Effector memory CD4-positive, alpha-beta T cell (primary cell): ENCODE data around the gene SLC66A3.
A peak's percentile ranks its signal among the peaks of the same experiment; 100 is the strongest.

Experiments used
- DNase-seq, 3 donors: peaks; one replicate each; pipeline ENCODE4 v3.0.0-alpha.2; 2020
- H3K27ac ChIP-seq: 2 replicates; pipeline ENCODE4 v1.7.0; 2013; ENCODE audit warnings: mild to moderate bottlenecking, low read length, moderate library complexity; ENCODE audit not compliant: insufficient read depth, poor library complexity, severe bottlenecking
- H3K27me3 ChIP-seq: replicated peaks from 2 replicates; pipeline ENCODE4 v1.7.0; 2013; ENCODE audit warnings: mild to moderate bottlenecking, low read length; ENCODE audit not compliant: insufficient read depth, control insufficient read depth, poor library complexity, severe bottlenecking
- H3K36me3 ChIP-seq: 2 replicates; pipeline ENCODE4 v1.7.0; 2013; ENCODE audit warnings: mild to moderate bottlenecking, low read length, moderate library complexity; ENCODE audit not compliant: control insufficient read depth, insufficient read depth
- H3K4me1 ChIP-seq: 2 replicates; pipeline ENCODE4 v1.7.0; 2013; ENCODE audit warnings: low read length, mild to moderate bottlenecking; ENCODE audit not compliant: control insufficient read depth, insufficient read depth, poor library complexity, severe bottlenecking
- H3K4me3 ChIP-seq: 2 replicates; pipeline ENCODE4 v1.7.0; 2013; ENCODE audit warnings: low read length, low read depth, mild to moderate bottlenecking; ENCODE audit not compliant: insufficient read depth, poor library complexity, severe bottlenecking
- H3K9me3 ChIP-seq: 2 replicates; pipeline ENCODE4 v1.7.0; 2013; ENCODE audit warnings: mild to moderate bottlenecking, low read length, moderate library complexity; ENCODE audit not compliant: control insufficient read depth

SLC66A3 gene

DNA sequence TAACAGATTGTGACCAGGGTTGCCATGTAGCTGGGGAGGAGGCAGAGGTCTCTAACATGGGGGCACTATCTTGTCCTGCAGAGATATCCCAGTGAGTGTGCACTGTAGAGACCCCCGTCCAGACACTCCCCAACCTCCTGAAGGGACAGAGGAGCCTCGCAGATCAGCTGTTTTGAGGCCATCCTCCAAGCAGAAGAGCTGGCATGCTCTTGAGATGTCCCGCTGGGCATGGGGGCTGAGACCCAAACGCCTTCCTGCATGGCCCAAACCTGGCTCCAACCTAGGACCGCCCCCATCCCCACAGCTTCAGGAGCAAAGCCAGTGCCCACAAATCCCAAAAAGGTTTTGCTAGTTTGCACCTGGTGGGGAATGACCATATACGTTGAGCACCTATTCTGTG is 2.7 kb upstream of the SLC66A3 start:
- Histone ChIP-seq H3K4me1 (peaks cover 8% of the 10 kb centered on the region), H3K4me3 (no peak overlapping the region), H3K27me3 (no peaks in the 10 kb centered on the region), H3K9me3 (no peaks in the 10 kb centered on the region), H3K27ac (no peak overlapping the region), H3K36me3 (no peaks in the 10 kb centered on the region)
- no peak for DNase-seq

DNA sequence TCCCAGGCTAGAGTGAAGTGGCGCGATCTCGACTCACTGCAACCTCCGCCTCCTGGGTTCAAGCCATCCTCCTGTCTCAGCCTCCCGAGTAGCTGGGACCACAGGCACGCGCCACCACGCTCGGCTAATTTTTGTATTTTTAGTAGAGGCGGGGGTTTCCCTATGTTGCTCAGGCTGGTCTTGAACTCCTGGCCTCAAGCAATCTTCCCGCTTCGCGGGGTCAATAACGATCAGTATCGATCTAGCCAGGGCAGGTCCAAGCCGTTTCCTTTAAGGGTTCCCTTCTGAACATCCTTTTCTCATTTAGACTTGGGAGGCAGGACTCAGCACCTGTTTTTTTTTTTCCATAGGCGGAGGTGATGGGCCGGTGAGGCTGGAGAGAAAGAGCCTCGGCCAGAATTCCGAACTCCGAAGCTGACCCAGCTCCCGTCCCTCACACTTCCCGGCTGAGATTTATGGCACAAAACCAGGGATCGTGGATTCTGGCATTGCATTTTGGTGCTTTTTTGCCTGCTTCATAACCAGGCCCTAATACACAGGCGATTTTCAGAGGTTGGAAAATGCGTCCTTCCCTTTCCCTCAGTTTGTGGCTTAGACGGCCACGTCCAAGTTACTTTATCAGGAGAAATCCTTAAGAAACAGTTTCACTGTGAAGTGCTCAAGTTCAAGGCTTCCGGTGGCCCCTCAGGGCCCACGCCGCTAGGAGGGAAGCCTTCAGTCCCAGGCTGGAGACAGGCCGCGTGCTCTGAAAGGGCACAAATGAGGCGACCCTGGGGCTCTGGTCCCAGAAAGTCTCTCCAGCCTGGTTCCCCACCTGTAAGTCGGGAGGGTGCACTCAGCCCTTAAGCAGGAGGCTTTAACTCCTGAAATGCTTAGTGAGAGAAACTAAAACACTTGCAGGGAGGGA is 998 bp upstream of the SLC66A3 start:
- Histone ChIP-seq H3K27me3 (no peaks in the 10 kb centered on the region), H3K27ac (peak overlapping the region; percentile 60), H3K4me1 (peaks cover 8% of the 10 kb centered on the region), H3K4me3 (peak overlapping the region; percentile 53), H3K9me3 (no peaks in the 10 kb centered on the region), H3K36me3 (no peaks in the 10 kb centered on the region)
- DNase-seq = peak in 1 of 3 donors; percentile 11

DNA sequence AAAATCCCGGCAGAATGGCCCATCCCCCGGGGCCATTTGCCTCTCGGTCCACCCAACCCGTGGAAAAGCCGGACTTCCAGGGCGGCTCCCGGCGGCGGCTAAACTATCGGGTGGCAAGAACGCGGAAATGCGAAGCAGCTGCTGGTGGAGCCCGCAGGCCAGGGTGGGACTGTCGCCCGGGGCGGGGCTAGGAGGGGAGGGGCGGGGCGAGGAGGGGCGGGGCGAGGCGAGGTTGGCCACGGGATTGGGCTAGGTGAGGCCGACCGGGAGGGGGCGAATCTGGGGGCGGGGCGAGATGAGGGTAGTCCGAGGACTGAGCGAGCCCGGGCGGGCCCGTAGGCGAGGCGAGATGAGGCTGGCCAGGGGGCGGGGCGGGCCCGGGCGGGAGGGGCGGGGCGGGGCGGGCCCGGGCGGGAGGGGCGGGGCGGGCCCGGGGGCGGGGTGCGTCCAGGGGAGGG is 315 bp upstream of the SLC66A3 start:
- Histone ChIP-seq H3K4me1 (peaks cover 8% of the 10 kb centered on the region), H3K4me3 (peak overlapping the region; percentile 53), H3K27ac (peak overlapping the region; percentile 60), H3K36me3 (no peaks in the 10 kb centered on the region), H3K27me3 (no peaks in the 10 kb centered on the region), H3K9me3 (no peaks in the 10 kb centered on the region)
- peak; percentile 96 to 99 (median 97) for DNase-seq

DNA sequence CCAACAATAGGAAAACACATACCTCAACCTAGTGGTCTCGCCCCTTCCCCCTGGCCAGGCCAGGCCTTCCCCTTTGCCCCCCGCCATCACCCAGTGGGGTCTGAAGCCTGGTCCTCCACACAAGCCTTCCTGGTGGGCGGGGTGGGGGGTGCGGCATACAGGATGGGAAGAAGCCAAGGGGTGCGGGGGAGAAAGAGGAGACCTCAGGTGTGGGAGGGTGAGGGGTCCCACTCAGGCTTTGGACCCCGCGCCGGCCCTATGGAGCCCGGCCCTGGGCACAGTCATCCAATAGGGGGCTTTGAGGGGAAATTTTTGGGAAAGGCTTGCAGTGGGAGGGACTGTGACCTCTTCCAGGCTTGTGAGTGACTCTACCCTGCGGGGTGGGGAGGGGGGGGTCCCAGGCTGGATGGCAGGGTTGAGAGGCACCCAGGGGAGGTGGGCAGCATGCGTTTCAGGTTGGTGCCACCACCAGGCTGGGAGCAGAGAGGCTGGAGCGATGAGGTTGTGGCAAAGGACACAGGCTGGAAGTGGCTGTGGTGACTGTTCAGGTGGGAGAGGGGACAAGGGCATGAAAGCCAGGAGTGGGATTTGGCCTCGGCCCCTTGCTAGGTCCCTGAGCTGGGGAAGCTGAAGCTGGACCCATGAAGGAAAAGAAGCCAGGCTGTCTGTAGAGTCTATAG is 1.3 kb downstream of the SLC66A3 start:
- no peak overlapping the region for H3K4me3 ChIP-seq
- no peak overlapping the region for H3K27ac ChIP-seq
- no peaks in the 10 kb centered on the region for H3K36me3 ChIP-seq
- H3K4me1 ChIP-seq = peaks cover 8% of the 10 kb centered on the region
- no peaks in the 10 kb centered on the region for H3K27me3 ChIP-seq
- no peaks in the 10 kb centered on the region for H3K9me3 ChIP-seq
- DNase-seq = no peak

DNA sequence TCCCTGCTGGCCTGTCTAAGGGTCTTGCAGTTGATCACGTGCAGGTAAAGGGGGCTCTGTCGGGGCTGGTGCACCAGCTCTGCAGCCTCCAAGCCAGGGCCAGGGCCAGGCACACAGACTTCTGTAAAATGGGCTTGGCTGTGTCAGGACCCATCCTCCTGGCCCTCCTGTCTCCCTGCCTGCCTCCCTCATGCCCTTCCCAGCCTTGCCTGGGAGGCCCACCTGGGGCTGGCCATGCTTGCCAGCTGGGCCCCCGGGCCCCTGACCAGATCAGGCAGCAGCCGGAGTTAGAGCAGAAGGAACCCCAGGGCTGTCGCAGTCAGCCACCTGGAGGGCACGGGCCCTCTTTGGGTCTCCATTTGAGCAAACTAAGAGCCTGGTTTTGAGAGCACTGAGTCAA is 2.0 kb downstream of the SLC66A3 start:
- Histone ChIP-seq H3K27ac (no peak overlapping the region), H3K27me3 (no peaks in the 10 kb centered on the region), H3K4me1 (peaks cover 8% of the 10 kb centered on the region), H3K9me3 (no peaks in the 10 kb centered on the region), H3K4me3 (no peak overlapping the region), H3K36me3 (no peaks in the 10 kb centered on the region)
- no peak for DNase-seq

DNA sequence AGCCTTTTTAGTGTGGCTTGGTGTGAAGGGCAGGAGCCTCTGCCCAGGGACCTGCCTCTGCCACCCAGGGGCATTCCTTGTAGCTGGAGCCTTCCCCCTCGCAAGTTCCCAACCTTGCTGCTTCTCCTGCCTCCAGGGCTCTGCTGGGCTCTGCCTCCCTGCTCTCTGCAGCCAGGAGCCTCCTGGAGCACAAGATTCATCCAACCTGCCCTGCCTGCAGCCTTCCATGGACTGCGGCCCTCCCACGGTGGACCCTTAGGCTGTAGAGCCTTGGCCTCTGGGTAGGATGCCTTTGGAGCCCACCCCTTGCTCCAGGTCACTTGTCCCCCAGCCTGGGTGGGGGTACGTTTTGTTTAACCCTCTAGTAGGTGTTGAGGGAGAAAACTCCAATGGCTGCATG is 2.5 kb downstream of the SLC66A3 start:
- H3K27me3 ChIP-seq = no peaks in the 10 kb centered on the region
- no peaks in the 10 kb centered on the region for H3K9me3 ChIP-seq
- H3K4me3 ChIP-seq = no peak overlapping the region
- H3K4me1 ChIP-seq = peaks cover 8% of the 10 kb centered on the region
- no peak for DNase-seq
- no peak overlapping the region for H3K27ac ChIP-seq
- H3K36me3 ChIP-seq = no peaks in the 10 kb centered on the region

DNA sequence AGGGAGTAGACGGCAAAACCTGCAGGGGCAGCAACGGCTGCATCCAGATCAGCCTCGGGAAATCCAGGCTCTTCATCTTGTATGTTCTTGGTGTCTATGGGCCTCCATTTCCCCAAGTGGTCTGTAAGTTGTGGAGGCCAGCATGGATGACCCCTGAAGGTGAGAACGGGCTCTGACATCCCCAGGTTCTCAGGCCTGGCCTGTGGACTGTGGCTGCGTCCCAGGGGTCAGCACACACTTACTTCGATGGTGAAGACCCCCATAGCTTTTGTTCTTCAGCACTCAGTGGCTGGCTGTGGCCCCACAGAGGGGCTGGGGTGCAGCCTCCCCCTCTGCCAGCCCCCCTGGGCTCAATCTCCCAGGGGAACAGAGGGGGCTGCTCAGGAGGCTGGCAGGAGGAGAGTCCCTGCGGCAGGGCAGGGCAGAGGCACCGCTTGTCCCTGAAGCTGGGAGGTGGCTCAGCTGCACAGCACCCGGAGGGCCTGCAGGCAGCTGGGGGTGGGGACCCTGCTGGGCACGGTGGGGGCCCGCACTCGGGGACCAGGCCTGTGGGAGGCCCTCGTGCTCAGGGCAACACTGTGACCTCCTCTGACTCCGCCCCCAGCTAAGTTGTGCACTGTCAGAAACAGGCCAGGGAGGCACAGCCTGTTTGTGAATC is 3.8 kb downstream of the SLC66A3 start:
- Histone ChIP-seq H3K36me3 (no peaks in the 10 kb centered on the region), H3K27me3 (no peaks in the 10 kb centered on the region), H3K4me3 (no peak overlapping the region), H3K9me3 (no peaks in the 10 kb centered on the region), H3K4me1 (peaks cover 8% of the 10 kb centered on the region), H3K27ac (no peak overlapping the region)
- DNase-seq = no peak

DNA sequence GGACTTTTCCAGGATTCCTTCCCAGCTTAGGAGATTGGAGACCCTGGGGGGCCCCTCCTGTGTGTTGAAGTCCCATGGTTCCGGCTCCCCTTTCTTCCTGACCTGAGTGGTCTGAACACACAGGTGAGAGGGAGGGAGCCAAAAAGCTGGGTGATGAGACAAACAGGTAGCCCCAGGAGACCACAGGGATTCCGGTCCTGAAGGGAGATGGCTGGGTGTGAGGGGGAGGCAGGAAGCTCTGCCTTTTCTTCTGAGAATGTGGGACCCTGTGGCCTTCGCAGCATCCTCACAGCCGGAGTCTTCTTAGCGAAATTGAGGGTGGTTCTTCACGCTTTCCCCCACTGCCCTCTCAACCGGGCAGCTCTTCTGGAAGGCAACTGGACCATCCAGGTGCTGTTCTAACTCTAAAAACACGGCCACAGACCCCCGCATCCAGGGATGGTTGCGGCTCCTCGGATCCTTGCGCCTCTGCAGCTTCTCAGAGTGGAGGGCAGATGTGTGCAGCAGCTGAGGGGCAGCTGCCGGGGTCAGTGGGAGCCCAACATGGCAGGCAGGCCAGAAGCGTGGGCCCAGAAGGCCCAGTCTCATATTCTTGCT is 4.4 kb downstream of the SLC66A3 start:
- H3K4me1 ChIP-seq = peaks cover 6% of the 10 kb centered on the region
- DNase-seq = no peak
- no peaks in the 10 kb centered on the region for H3K36me3 ChIP-seq
- no peaks in the 10 kb centered on the region for H3K9me3 ChIP-seq
- H3K4me3 ChIP-seq = no peak overlapping the region
- no peaks in the 10 kb centered on the region for H3K27me3 ChIP-seq
- H3K27ac ChIP-seq = no peak overlapping the region

DNA sequence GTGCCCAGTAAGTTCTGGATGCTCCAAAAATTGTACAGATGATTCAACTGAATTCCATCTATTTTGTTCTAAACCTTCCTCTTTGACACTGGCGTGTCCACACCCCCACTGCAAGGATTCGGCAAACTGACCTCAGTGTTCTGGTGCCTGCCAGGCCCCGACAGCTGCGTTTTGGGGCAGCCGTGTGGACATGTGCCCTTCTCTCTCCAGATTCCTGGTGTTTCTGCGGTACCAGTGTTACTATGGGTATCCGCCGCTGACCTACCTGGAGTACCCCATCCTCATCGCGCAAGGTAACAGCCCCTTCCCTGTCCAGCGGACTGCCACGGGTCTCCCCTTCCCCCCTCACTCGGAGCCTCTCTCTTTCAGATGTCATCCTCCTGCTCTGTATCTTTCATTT is 5.0 kb downstream of the SLC66A3 start:
- Histone ChIP-seq H3K4me3 (no peak overlapping the region), H3K9me3 (no peaks in the 10 kb centered on the region), H3K27me3 (no peaks in the 10 kb centered on the region), H3K4me1 (peaks cover 4% of the 10 kb centered on the region), H3K36me3 (no peaks in the 10 kb centered on the region), H3K27ac (no peak overlapping the region)
- DNase-seq = no peak
